ENCODE results near the gene GREM1.

Gene GREM1

DNA sequence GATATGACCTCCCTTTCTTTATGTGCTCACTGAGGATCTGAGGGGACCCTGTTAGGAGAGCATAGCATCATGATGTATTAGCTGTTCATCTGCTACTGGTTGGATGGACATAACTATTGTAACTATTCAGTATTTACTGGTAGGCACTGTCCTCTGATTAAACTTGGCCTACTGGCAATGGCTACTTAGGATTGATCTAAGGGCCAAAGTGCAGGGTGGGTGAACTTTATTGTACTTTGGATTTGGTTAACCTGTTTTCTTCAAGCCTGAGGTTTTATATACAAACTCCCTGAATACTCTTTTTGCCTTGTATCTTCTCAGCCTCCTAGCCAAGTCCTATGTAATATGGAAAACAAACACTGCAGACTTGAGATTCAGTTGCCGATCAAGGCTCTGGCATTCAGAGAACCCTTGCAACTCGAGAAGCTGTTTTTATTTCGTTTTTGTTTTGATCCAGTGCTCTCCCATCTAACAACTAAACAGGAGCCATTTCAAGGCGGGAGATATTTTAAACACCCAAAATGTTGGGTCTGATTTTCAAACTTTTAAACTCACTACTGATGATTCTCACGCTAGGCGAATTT lies 14.9 kb downstream of the GREM1 start:
- DNase-seq: no peak

DNA sequence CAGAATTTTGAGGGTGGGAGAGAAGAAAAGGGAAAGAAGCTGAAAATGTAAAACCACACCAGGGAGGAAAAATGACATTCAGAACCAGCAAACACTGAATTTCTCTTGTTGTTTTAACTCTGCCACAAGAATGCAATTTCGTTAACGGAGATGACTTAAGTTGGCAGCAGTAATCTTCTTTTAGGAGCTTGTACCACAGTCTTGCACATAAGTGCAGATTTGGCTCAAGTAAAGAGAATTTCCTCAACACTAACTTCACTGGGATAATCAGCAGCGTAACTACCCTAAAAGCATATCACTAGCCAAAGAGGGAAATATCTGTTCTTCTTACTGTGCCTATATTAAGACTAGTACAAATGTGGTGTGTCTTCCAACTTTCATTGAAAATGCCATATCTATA lies 15.5 kb downstream of the GREM1 start:
- DNase-seq: no peak

DNA sequence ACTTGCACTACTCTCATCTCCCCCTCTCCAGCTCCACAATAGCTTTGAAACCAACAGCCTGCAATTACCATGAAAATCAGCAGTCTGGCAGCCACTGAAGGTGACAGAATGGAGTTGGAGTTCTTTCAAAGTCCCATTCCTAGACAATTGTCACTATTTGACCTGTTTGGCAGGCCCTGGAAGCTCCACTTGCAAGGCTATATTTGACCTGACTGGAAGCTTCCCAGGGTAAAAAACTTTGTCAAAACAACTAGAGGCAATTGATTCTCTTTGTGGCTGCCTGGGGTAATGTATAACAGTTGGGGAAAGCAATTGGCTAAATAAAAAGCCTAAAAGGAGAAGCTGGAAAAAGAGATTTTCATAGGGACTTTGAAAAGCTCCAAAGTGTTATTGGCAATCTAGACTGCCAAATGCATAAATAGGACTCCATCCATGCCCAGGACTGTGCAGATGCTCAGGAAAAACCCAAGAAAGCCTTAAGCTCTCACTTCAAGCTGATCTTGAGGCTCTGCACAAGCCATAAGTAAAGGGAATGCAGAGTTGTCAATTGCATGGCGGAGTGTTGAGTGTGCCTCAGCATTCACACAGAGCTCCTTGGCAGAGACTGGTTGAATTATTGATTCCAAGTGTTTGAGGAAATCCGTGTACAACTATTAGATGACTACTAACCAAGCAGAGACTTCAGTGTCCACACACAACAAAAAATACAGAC lies 18.3 kb downstream of the GREM1 start:
- no peak for DNase-seq

DNA sequence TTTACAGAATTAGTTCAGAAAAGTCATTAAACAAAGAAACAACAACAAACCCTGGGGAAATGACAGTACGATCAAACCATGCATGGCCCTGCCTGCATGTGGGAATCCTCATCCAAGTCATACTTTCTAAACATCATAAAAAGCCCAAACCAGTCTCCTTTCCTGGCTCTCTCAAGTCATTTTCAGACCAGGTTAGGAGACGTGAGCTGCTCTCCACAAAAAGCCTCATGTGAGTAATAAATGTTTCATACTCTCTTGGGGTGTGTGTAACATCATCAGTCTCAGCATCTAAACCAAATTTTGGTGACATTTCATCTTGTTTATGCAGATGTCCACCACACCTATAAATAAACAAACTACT lies 18.9 kb downstream of the GREM1 start:
- no peak for DNase-seq

DNA sequence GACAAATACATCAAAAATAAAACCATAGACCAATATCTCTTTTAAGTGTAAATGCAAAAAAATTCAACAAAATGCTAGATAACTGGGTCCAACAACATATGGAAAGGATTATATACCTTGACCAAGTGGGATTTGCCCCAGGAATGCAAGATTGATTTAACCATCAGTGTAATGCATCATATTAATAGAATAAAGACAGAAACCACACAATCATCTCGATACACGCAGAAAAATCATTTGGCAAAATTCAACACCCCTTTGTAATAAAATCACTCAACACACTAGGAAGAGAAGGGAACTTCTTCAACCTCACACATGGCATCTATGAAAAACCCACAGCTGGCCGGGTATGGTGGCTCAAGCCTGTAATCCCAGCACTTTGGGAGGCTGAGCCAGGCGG lies 19.5 kb downstream of the GREM1 start:
- no peak for DNase-seq

DNA sequence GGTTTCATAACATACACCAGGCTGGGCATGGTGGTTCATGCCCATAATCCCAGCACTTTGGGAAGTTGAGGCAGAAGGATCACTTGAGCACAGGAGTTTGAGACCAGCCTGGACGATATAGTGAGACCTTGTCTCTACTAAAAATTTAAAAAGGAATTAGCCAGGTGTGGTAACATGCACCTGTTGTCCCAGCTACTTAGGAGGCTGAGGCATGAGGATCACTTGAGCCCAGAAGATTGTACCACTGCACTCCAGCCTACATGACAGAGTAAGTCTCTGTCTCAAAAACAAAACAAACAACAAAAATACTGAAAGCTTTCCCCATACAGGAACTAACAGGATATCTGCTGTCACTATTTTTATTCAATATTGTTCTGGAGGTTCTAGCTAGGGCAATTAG lies 20.9 kb downstream of the GREM1 start:
- no peak for DNase-seq

DNA sequence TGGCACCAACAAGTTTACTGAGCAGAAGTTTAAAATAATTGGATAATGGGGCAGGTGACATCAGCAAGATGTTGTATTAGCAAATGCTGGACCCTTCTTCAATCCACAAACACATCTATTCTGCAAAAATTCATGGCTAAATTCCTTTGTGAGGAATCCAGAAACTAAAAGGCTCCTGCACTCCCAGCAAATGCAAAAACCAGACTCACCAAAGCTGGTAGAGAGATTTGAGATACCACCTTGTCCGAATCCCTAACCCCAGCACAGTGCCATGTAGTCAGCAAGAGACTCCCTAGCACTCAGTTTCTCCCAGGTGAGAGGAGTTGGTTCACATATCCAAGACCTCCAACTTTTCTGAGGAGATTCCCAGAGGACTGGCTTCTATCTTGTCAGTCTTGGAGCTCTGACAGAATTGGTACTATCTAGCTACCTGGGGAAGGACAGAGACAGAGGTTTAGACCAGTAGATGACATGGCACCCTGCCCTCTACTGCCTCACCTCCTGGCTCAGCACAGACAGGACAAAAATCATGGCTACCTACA lies 21.8 kb downstream of the GREM1 start:
- DNase-seq: no peak

DNA sequence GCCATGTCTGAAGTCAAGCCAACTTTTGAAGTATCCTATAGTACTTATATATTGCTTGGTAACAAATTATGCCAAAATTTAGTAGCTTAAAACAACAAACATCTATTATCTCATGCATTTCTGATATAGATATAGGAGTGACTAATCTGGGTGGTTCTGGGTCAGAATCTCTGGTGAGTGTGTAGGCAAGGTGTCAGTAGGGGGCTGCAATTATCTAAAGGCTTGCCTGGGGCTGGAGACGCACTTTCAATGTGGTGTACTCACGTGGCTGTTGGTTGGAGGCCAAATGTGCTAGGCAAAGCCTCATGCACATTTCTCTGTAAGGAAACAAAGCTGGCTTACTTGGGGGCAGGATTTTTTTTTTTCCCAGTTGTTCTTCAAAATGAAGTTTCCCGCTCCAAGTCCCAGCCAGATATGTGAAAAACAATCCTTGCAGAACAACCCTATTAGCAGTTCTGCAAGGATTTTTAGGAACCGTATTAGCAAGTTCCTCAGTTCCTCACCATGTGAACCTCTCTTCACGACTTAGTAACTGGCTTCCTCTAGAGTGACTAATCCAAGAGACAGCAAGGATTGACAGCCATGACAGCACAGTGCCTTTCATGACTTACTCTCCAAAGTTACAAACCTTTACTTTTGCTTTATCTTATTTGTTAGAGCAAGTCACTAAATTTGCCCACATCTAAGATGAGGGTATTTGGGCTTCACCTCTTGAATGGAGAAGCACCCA lies 25.8 kb downstream of the GREM1 start:
- DNase-seq: no peak

DNA sequence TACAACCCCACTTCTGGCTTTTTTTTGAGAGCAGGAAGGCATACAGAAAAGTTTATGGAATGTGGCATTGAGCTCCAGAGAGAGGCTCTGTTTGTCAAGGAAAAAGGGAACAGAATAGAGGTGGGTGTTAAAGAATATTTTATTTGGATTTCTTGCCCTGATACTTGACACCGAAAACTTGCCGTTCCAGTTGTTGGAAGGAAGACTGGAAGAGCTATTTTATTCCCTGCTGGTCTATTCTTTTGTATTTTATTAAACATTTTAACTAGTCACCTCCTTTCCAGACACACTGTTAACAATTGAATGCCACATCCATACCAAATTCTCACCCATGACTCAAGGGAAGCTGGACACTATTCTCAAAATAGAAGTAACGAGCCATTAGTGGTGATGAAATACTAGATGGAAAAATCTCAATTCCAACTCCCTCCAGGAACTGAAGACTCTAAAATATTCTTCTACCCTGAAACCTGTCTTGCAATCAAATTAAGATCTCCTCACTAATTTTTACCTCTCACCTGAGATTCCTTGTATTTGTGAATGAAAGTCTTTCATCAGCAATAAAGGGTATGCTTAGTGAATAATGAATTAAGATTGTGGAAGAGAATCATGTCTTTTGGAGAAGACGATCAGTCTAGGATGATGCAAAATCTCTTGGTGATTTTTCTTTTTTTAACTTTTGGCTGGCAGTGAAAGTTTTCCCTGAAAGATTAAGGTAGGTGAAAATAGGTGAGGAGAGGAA lies 28.5 kb downstream of the GREM1 start:
- DNase-seq: no peak

DNA sequence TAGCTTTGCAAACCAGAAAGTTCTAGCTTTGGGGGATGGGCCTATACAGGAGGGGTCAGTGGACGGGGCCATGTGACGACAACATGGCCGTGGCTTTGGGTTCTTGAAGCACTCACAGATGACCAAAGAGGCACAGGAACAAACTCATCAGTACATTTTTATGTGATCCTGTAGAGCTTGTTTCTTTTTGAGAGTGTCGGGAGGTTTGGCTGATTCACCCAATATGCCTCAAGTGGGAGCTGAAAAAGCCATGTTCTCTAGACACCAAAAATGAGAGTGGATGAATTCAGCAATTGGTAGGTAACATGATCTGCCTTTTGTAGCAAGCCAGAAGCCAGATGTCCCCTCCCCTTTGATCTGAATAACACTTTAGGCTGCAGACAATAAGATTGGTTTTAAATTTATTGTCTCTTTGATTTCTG lies 30.1 kb downstream of the GREM1 start:
- no peak for DNase-seq

DNA sequence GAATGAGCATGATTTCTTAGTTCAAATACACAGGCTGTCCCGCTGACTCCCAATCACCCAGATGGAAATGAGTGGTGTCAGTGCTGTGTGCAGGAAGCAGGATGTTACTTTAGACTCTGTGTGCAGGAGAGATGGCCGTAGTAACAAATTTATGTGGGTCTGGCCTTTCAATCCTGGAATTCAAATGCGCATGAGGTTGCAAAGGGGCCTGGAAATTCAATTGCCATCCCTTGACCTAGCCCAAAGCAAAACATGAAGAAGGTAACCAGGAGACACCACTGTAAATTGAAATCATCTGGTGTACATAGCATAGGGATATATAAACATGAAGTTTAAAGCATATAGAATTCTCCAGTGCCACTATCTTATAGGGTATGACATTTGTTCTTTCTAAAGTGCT lies 33.2 kb downstream of the GREM1 start:
- no peak for DNase-seq

DNA sequence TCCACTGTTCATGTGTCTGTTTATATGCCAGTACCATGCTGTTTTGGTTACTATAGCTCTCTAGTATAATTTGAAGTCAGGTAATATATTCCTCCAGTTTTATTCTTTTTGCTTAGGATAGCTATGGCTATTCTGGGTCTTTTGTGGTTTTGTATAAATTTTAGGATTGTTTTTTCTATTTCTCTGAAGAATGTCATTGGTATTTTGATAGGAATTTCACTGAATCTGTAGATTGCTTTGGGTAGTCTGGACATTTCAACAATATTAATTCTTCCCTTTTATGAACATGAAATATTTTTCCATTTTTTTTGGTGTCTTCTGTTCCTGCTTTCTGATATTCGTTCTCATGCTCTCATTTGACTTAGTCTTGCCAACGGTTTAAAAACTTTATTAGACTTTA lies 39.6 kb downstream of the GREM1 start:
- DNase-seq: no peak

DNA sequence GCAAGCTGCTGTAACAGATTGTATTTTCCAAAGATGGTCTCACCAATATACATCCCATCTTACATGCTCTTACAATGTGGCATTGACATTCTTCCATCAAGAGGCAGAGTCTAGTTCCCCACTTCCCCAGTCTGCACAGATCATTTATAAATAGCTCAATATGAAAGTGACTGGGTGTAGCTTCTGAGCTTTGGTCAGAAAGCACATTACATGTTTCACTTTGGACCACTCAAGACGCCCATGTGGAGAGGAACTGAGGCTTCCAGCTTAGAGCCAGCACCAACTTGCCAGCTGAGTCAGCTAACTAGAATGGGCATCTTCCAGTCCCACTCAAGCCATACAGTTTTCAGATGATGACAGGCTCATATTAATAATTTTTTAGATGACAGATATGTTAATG lies 45.5 kb downstream of the GREM1 start:
- DNase-seq: no peak

DNA sequence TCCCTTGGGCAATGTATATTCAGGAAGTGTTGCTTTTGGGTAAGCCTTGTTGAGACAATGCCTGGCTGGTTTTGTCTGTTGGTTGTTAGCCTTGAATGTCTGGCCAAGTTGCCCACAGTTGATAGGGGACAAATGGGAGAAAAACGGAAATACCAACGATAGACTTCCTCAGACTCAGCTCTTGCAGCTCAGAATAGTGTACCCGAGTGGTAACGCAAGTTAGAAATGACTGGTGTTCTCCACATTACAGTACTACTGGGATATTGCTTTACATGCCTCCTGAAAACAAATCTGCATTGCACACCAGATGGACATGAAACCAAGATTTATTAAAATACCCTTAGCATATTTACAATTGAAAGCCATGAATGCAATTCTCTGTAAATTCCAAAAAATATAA lies 47.4 kb downstream of the GREM1 start:
- no peak for DNase-seq

DNA sequence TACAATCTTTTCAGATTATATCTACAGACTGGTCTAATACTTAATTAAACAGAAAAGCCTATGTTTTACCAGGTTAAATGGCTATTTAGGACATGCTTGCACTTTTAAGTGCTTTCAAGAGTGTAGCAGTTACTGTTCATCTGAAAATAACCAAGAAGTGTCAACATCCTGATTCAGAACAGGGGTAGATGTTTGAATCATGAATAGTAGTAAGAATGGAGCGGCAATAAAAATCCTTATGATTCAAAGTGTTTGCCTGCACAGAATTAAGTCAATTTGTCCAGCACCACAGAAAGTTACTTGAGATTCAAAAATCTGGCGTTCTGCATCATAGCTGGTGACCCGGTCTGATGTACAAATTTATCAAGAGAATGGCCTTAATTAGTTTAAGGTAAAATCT lies 48.3 kb downstream of the GREM1 start:
- no peak for DNase-seq

DNA sequence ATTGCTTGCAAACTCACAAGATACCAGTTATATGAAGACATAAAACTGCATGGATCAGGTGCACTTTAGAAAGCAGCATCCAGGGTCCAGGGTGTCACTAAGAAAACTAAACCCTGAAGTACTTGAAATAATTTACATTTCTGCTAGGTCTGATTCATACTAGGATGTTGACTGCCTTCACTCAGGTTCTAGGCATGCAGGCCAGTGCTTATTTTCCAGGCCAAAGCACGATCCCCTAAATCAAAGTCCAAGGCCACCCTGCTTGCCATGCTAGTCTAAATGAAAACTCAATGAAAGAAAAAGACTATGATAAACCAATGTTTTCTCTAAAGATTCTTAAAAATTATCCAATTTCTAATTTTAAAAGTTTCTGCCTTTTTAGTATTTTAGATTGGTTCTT lies 49.4 kb downstream of the GREM1 start:
- DNase-seq: no peak

DNA sequence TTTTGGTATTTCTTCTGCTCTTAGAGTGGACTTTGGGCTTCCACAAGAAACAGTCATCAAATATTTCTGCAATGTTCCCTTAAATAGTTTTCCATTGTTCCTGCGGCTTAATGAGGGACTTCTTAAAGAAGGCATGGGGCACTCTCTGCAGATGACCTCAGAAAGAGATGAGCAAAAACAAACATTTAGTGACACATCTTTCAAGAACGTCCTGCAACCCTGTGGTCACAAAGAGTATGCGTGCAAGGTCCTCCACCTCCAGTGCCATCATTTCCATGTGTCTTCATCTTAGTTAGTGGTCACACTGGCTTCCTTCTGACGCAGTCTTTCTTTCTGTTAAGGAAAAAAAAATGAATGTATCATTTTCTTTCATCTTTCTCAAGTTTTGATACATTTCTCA lies 56.2 kb downstream of the GREM1 start:
- no peak for DNase-seq

DNA sequence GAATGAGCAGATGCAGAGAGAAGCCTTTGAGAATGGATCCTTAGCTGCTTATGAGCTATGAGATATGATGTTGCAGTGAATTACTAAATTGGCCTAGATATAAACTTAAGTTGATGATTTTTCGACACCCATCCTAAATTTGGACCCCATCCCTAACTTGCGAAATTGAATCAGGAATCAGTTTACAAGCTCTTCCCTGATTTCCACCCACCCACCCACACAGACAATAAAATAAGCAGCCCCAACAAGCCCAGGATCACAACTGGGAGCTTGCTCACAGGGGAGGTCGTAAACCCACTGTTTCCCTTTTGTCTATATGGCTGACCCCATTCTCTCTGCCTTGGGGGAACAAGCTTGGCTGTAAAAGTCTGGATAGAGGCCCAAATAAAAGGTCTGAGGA lies 57.3 kb downstream of the GREM1 start:
- DNase-seq: no peak

DNA sequence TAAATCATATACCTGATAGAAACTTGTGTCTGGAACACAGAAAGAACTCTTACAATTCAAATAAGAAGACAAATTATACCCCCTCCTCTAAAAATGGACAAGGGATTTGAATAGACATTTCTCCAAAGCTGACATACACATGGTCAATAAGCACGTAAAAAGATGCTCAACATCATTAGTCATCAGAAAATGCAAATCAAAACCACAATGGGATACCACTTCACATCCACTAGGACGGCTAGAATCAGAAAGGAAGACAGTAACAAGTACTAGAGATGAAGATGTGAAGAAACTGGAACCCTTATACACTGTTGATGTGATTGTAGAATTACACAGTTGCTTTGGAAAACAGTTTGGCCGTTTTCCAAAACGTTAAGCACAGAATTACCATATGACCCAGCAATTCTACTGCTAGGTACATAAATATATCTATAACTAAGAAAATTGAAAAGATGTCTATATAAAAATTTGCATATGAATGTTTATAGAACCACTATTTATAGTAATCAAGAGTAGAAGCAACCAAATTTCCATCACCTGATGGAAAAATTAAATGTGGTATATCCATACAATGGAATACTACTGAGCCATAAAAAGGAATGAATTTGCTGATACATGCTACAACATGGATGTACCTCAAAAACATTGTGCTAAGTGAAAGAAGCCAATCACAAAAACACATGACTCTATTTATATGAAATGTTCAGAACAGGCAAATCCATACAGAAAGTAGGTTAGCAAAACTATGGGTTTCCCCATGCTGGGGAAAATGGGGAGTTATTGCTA lies 60.8 kb downstream of the GREM1 start:
- DNase-seq: no peak

DNA sequence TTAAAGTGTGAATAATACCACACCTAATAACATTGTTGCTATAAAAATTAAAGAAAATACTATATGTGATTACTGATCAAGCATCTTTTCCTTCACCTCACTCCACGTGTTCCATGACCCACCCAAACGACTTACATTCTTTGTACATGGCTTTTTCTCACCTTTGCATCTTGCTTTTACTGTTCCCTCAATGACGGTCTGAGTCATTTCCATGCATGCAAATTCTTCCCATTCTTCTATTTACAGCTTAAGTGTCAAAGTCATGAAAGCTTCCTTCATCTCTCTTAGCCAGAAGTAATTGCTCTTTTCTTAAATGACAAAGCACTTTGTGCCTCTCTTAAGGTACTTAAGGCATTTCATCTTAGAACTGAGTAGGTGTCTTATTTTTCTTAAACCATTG lies 64.0 kb downstream of the GREM1 start:
- DNase-seq: no peak

DNA sequence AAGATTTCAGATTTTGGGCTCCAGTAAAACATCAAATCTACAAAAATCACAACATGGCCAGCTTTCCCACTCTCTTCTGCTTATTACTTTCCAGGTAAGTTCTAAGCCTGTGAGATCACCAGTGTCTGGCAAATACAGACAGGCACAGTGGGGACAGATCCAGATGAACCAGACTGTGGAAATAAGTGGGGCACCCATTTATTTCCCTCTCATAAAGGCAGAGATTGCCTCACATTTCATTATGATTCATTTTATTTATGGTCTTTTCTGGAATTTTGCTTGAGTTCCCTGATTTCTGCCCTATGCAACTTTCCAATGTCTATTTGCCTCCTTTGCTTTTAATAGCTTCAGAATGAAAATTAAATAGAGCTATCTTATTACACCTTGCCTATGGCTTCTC lies 66.8 kb downstream of the GREM1 start:
- DNase-seq: no peak

DNA sequence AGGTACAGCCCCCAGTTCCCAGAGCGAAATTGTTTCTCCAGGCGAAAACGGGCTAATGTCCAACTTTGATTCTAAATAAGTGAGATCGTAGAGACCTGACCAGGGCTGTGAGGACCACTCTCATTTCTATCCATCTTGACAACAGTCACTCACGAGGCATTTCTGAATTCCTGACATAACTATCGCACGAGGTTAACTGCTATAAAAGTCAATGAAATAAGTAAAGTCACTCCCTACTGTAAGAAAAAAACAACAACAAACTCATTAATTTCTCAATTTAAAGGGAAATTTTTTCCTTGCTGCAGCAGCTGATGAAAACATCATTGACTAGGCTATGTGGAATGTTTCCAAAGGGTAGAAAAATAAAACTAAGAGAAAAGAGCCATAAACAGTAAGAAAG lies 69.1 kb downstream of the GREM1 start:
- no peak for DNase-seq

DNA sequence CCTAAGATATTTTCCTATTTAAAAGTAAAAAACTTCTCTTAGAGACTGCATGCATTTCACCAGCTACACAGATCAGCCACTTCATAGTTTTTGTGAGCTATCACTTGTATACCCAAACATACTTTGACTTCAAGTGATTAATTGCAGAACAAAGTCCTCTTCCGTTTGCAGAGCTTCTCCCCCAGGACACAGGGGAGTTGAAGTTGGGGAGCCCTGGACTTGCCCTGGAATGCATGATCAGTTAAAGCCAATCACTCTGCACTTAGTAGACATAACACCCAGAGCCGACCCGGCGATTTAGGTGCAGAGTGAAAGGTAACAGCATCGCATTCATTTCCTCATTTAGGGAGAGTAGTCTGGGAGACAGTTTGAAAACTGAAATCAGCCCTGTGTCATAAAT lies 70.1 kb downstream of the GREM1 start:
- DNase-seq: no peak

Measured in effector CD8-positive, alpha-beta T cell (primary cell).